CD4-positive, alpha-beta T cell (primary cell): ENCODE measurements around the gene PPP5C. TPM values are rescaled to one million over a fixed set of nuclear protein-coding genes. Genes with fewer than 3 reads are reported as not detected.

Experiments
- ATAC-seq: fragments of 200-7000 bp; cut with Tn5 transposase; one replicate; pipeline ENCODE4 v1.10.0; 2022; ENCODE audit warnings: mild to moderate bottlenecking; ENCODE audit not compliant: poor library complexity
- CTCF ChIA-PET: fragments of 350-600 bp; sonication (Branson Sonifier 250); formaldehyde crosslinking; loops from one replicate; lab custom pipeline; 2021; ENCODE audit warnings: antibody characterized with exemption, inconsistent platforms; lab: Charles Lee
- POLR2A ChIA-PET: fragments of 350-600 bp; sonication (Branson Sonifier 250); formaldehyde crosslinking; loops from one replicate; lab custom pipeline; 2021; ENCODE audit warnings: antibody characterized with exemption, inconsistent platforms; lab: Charles Lee
- DNase-seq, 14 experiments: peaks; one replicate each; pipeline ENCODE4 v3.0.0-alpha.2; 2013 to 2020; ENCODE audit warnings: mixed read lengths in 2 of 14
- H3K27ac ChIP-seq, 2 donors: one replicate each; pipeline versions ENCODE4 v1.5.1 to v1.7.0; 2013; ENCODE audit warnings: low read length in 2 of 2, low read depth in 1 of 2, mild to moderate bottlenecking in 1 of 2
- H3K27me3 ChIP-seq, 2 experiments: 1 replicate in 1 of 2; 2 replicates in 1 of 2; pipeline versions ENCODE4 v1.6.1 to v1.7.0; 2013; ENCODE audit warnings: low read length in 2 of 2, control low read depth in 1 of 2, mild to moderate bottlenecking in 1 of 2, moderate library complexity in 1 of 2; ENCODE audit not compliant: insufficient read depth in 2 of 2, control insufficient read depth in 1 of 2
- H3K36me3 ChIP-seq: one replicate; pipeline ENCODE4 v1.6.1; 2013; ENCODE audit warnings: low read length, control low read depth; ENCODE audit not compliant: insufficient read depth
- H3K4me1 ChIP-seq: one replicate; pipeline ENCODE4 v1.6.1; 2013; ENCODE audit warnings: low read length, control low read depth; ENCODE audit not compliant: insufficient read depth
- H3K4me3 ChIP-seq: one replicate; pipeline ENCODE4 v1.5.1; 2013; ENCODE audit warnings: mild to moderate bottlenecking, low read length, moderate library complexity
- H3K9me3 ChIP-seq, 2 experiments: 1 replicate in 1 of 2; 2 replicates in 1 of 2; pipeline versions ENCODE4 v1.6.1 to v1.7.0; 2013; ENCODE audit warnings: low read length in 2 of 2, mild to moderate bottlenecking in 2 of 2, control low read depth in 1 of 2, moderate library complexity in 1 of 2; ENCODE audit not compliant: control insufficient read depth in 1 of 2, insufficient read depth in 1 of 2
- H3K27ac Mint-ChIP-seq: one replicate; pipeline ENCODE4 v1.8.0; 2020; ENCODE audit warnings: mixed read lengths
- H3K27me3 Mint-ChIP-seq: one replicate; pipeline ENCODE4 v1.8.0; 2021; ENCODE audit warnings: mixed read lengths
- H3K36me3 Mint-ChIP-seq: one replicate; pipeline ENCODE4 v1.8.0; 2021; ENCODE audit warnings: low read depth, mixed read lengths
- H3K4me1 Mint-ChIP-seq: one replicate; pipeline ENCODE4 v1.8.0; 2021; ENCODE audit warnings: low read depth, mixed read lengths
- H3K4me3 Mint-ChIP-seq: one replicate; pipeline ENCODE4 v1.8.0; 2020; ENCODE audit warnings: mild to moderate bottlenecking, mixed read lengths
- H3K9me3 Mint-ChIP-seq: one replicate; pipeline ENCODE4 v1.8.0; 2020; ENCODE audit warnings: mixed read lengths
- intact Hi-C, 2 experiments: fragments of 100-400 bp; cut with DNase I in 1 of 2; cut with micrococcal nuclease in 1 of 2; formaldehyde crosslinking; loops; one replicate each; pipeline versions ENCODE4 v1.15.1 to v1.9.0; 2023 to 2025; cut with DNase I, micrococcal nuclease
- total RNA-seq, 174 experiments: library from RNA in 2 of 174; stranded (reverse) in 2 of 174; gene quantifications; one replicate each; pipeline ENCODE4 v1.2.3 and lab custom pipeline; 2021 to 2026
- TF ChIP-seq, protein P1 (sequence below): fragments of 200-600 bp; IDR thresholded peaks from one replicate; pipeline ENCODE4 v1.8.0; 2022; ENCODE audit warnings: antibody characterized with exemption, mild to moderate bottlenecking

The PPP5C gene
- total RNA-seq, 2 experiments from 2014 or later: 18.9 to 20.2 TPM

DNA sequence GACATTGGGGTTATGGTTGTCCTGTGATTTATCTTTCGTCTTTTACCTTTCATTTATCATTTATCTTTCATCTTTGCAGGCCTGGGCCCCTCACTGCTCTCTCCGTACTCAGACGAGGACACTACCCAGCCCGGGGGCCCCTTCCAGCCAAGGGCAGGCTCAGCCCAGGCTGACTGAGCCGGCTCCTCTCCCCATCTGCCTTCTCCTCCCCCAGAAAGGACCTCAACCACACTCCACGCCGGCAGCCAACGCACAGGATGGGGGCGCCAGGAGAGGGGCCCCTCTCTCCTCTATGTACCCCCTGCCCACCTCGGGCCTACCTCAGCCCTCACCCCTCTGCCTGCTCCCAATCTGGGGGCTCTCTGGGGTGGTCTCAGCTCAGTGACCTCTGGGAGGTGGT lies 7.4 kb upstream of the PPP5C start:
- TF ChIP-seq, protein P1, sequence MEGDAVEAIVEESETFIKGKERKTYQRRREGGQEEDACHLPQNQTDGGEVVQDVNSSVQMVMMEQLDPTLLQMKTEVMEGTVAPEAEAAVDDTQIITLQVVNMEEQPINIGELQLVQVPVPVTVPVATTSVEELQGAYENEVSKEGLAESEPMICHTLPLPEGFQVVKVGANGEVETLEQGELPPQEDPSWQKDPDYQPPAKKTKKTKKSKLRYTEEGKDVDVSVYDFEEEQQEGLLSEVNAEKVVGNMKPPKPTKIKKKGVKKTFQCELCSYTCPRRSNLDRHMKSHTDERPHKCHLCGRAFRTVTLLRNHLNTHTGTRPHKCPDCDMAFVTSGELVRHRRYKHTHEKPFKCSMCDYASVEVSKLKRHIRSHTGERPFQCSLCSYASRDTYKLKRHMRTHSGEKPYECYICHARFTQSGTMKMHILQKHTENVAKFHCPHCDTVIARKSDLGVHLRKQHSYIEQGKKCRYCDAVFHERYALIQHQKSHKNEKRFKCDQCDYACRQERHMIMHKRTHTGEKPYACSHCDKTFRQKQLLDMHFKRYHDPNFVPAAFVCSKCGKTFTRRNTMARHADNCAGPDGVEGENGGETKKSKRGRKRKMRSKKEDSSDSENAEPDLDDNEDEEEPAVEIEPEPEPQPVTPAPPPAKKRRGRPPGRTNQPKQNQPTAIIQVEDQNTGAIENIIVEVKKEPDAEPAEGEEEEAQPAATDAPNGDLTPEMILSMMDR: no peak
- intact Hi-C loops: no loop called here
- Histone ChIP-seq H3K9me3 (peaks cover 0 to 4% of the 10 kb centered on the region in 2 experiments), H3K36me3 (no peaks in the 10 kb centered on the region), H3K4me3 (no peak overlapping the region), H3K27me3 (no peaks in the 10 kb centered on the region), H3K27ac (no peak overlapping the region), H3K4me1 (no peaks in the 10 kb centered on the region)
- H3K27me3 Mint-ChIP-seq: peaks cover 4% of the 10 kb centered on the region
- no peaks in the 10 kb centered on the region for H3K4me1 Mint-ChIP-seq
- ATAC-seq: no peak
- CTCF ChIA-PET: no interaction called here
- H3K4me3 Mint-ChIP-seq: no peak overlapping the region
- no peaks in the 10 kb centered on the region for H3K9me3 Mint-ChIP-seq
- no peaks in the 10 kb centered on the region for H3K36me3 Mint-ChIP-seq
- no peak overlapping the region for H3K27ac Mint-ChIP-seq
- no peak for DNase-seq
- POLR2A ChIA-PET: no interaction called here

DNA sequence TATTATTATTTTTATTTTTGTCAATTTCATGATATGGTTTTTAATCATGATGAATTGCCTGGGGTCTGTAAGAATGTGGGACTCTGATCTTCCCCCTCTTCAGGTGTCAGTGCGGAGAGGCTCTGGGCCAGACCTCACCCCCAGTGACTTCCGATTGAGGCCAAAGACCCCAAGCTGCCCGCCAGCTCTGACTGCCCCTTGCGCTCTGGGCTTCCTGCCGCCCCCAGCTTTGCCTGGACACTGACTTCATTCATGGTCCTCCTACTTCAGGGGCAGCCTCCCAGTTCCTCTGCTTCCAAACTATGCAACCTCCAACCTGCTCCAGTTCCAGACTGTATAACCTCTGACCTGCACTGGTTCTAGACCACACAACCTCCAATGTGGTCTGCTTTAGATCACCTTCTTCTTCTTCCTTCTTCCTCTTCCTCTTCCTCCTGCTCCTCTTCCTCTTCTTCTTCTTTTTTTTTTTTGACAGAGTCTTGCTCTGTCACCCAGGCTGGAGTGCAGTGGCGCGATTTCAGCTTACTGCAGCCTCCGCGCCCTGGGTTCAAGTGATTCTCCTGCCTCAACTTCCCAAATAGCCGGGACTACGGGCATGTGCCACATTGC lies 6.7 kb upstream of the PPP5C start:
- CTCF ChIA-PET: no interaction called here
- H3K36me3 ChIP-seq: no peaks in the 10 kb centered on the region
- Mint-ChIP-seq H3K4me3 (no peak overlapping the region), H3K9me3 (no peaks in the 10 kb centered on the region), H3K27ac (no peak overlapping the region), H3K4me1 (no peaks in the 10 kb centered on the region), H3K36me3 (no peaks in the 10 kb centered on the region), H3K27me3 (peaks cover 4% of the 10 kb centered on the region)
- H3K27me3 ChIP-seq: no peaks in the 10 kb centered on the region
- TF ChIP-seq, protein P1: no peak
- POLR2A ChIA-PET: no interaction called here
- intact Hi-C loops: loop anchor here in 1 of 2 experiments (10.0 kb wide), 1 partner anchor 415 kb away; no protein-coding TSS in a partner anchor
- DNase-seq (no peak), ATAC-seq (no peak)
- no peaks in the 10 kb centered on the region for H3K4me1 ChIP-seq
- peaks cover 0 to 4% of the 10 kb centered on the region in 2 experiments for H3K9me3 ChIP-seq
- no peak overlapping the region for H3K4me3 ChIP-seq
- H3K27ac ChIP-seq: no peak overlapping the region

DNA sequence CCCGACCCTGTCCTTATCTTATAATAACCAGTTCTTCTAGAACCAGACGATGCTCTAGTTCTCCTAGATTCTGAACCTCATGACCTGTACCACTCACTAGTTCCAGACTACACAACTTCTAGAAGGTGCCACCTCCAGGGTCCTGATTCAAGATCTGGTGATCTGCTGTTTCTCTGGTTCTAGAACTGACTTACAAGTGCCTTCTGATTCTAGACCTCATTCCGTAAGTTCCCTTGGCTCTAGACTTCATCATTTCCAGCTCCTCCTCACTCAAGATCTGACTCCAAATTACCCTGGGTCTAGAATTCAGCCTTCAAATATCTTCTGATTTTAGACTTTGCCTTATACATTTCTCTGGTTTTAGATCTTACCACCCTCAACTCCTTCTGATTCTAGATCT lies 5.0 kb upstream of the PPP5C start:
- H3K27ac ChIP-seq: no peak overlapping the region
- Mint-ChIP-seq H3K27me3 (peaks cover 4% of the 10 kb centered on the region), H3K9me3 (no peaks in the 10 kb centered on the region), H3K36me3 (peaks cover 7% of the 10 kb centered on the region), H3K4me3 (no peak overlapping the region), H3K4me1 (peaks cover 8% of the 10 kb centered on the region), H3K27ac (no peak overlapping the region)
- no peaks in the 10 kb centered on the region for H3K27me3 ChIP-seq
- H3K4me1 ChIP-seq: peaks cover 7% of the 10 kb centered on the region
- H3K9me3 ChIP-seq: peaks cover 0 to 4% of the 10 kb centered on the region in 2 experiments
- intact Hi-C loops: loop anchor here in 1 of 2 experiments (10.0 kb wide), 1 partner anchor 417 kb away; no protein-coding TSS in a partner anchor
- no peak for DNase-seq
- POLR2A ChIA-PET: no interaction called here
- ATAC-seq: no peak
- no peaks in the 10 kb centered on the region for H3K36me3 ChIP-seq
- no peak overlapping the region for H3K4me3 ChIP-seq
- TF ChIP-seq, protein P1: no peak
- CTCF ChIA-PET: interaction anchor here (1.2 kb wide), 1 partner anchor 61 kb away, joined by 3 read pairs; no protein-coding TSS in a partner anchor
